Trophoblast cell (in vitro differentiated cells and primary cell): ENCODE data around the gene SLC50A1.
A peak's percentile ranks its signal among the peaks of the same experiment; 100 is the strongest.

ENCODE experiments used
- DNase-seq, 2 donors: peaks; one replicate each; pipeline ENCODE4 v3.0.0-alpha.2; 2016
- H2AFZ ChIP-seq: 2 replicates; pipeline ENCODE4 v1.6.1; 2013; ENCODE audit warnings: low read length, moderate library complexity, mild to moderate bottlenecking; ENCODE audit not compliant: insufficient read depth, poor library complexity
- H2AK5ac ChIP-seq: 2 replicates; pipeline ENCODE4 v1.6.1; 2013; ENCODE audit warnings: mild to moderate bottlenecking, low read length
- H2BK120ac ChIP-seq: 2 replicates; pipeline ENCODE4 v1.6.1; 2013; ENCODE audit warnings: low read length, mild to moderate bottlenecking, moderate library complexity; ENCODE audit not compliant: insufficient read depth, poor library complexity
- H2BK12ac ChIP-seq: 2 replicates; pipeline ENCODE4 v1.6.1; 2013; ENCODE audit warnings: mild to moderate bottlenecking, low read length, moderate library complexity
- H2BK5ac ChIP-seq: 2 replicates; pipeline ENCODE4 v1.6.1; 2013; ENCODE audit warnings: low read length, low read depth, moderate library complexity, mild to moderate bottlenecking; ENCODE audit not compliant: poor library complexity
- H3K14ac ChIP-seq: 2 replicates; pipeline ENCODE4 v1.6.1; 2013; ENCODE audit warnings: mild to moderate bottlenecking, low read length
- H3K18ac ChIP-seq: 2 replicates; pipeline ENCODE4 v1.6.1; 2013; ENCODE audit warnings: mild to moderate bottlenecking, low read length
- H3K23ac ChIP-seq: 2 replicates; pipeline ENCODE4 v1.6.1; 2013; ENCODE audit warnings: low read length
- H3K27ac ChIP-seq: 2 replicates; pipeline ENCODE4 v1.5.1; 2013; ENCODE audit warnings: low read depth, mild to moderate bottlenecking, inconsistent platforms, low read length, moderate library complexity
- H3K27me3 ChIP-seq: 2 replicates; pipeline ENCODE4 v1.6.1; 2013; ENCODE audit warnings: inconsistent platforms, mild to moderate bottlenecking, low read length, moderate library complexity; ENCODE audit not compliant: insufficient read depth
- H3K36me3 ChIP-seq, 2 experiments: 1 replicate in 1 of 2; 2 replicates in 1 of 2; pipeline ENCODE4 v1.6.1; 2013; ENCODE audit warnings: low read length in 2 of 2, mild to moderate bottlenecking in 2 of 2, moderate library complexity in 1 of 2; ENCODE audit not compliant: insufficient read depth in 2 of 2, control insufficient read depth in 1 of 2
- H3K4ac ChIP-seq: 2 replicates; pipeline ENCODE4 v1.6.1; 2013; ENCODE audit warnings: low read depth, mild to moderate bottlenecking, low read length, moderate library complexity
- H3K4me1 ChIP-seq, 2 experiments: 1 replicate in 1 of 2; 2 replicates in 1 of 2; pipeline ENCODE4 v1.6.1; 2013; ENCODE audit warnings: low read length in 2 of 2, mild to moderate bottlenecking in 2 of 2, moderate library complexity in 1 of 2; ENCODE audit not compliant: insufficient read depth in 2 of 2, control insufficient read depth in 1 of 2
- H3K4me2 ChIP-seq: 2 replicates; pipeline ENCODE4 v1.6.1; 2013; ENCODE audit warnings: inconsistent platforms, mild to moderate bottlenecking, low read length, moderate library complexity
- H3K4me3 ChIP-seq: 2 replicates; pipeline ENCODE4 v1.5.1; 2013; ENCODE audit warnings: mild to moderate bottlenecking, low read depth, low read length, inconsistent platforms
- H3K79me1 ChIP-seq: one replicate; pipeline ENCODE4 v1.6.1; 2013; ENCODE audit warnings: low read length
- H3K79me2 ChIP-seq: 2 replicates; pipeline ENCODE4 v1.6.1; 2013; ENCODE audit warnings: low read length, mild to moderate bottlenecking; ENCODE audit not compliant: control insufficient read depth, insufficient read depth, poor library complexity
- H3K9ac ChIP-seq: 2 replicates; pipeline ENCODE4 v1.6.1; 2013; ENCODE audit warnings: mild to moderate bottlenecking, low read length
- H3K9me3 ChIP-seq: 2 replicates; pipeline ENCODE4 v1.6.1; 2013; ENCODE audit warnings: low read depth, mild to moderate bottlenecking, control low read depth, inconsistent platforms, low read length; ENCODE audit not compliant: insufficient read depth
- H4K12ac ChIP-seq: 2 replicates; pipeline ENCODE4 v1.6.1; 2013; ENCODE audit warnings: low read depth, mild to moderate bottlenecking, low read length, moderate library complexity
- H4K8ac ChIP-seq: 2 replicates; pipeline ENCODE4 v1.6.1; 2013; ENCODE audit warnings: low read depth, mild to moderate bottlenecking, low read length, moderate library complexity
- H4K91ac ChIP-seq: one replicate; pipeline ENCODE4 v1.6.1; 2013; ENCODE audit warnings: low read depth, mild to moderate bottlenecking, low read length, moderate library complexity
- WGBS: extraction: QIAGEN DNeasy Blood & Tissue Kit; methylation state at CpG from one replicate; pipeline ENCODE4 v1.1.7; 2013; ENCODE audit warnings: missing lambda C conversion rate; ENCODE audit not compliant: insufficient read length, insufficient coverage; ENCODE audit errors: extremely low coverage; 5-methylcytosine and 5-hydroxymethylcytosine counted together

The SLC50A1 gene

DNA sequence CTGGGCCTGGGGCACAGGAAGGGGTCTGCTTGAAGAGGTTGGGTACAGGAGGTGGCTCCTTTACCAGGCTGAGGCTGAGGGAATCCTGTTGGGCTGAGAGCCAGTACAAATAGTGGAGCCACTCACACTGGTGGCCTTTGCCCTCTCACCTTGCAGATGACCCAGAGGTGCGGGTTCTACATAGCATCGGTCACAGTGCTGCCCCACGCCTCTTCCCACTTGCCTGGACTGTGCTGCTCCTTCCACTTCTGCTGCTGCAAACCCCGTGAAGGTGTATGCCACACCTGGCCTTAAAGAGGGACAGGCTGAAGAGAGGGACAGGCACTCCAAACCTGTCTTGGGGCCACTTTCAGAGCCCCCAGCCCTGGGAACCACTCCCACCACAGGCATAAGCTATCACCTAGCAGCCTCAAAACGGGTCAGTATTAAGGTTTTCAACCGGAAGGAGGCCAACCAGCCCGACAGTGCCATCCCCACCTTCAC lies 1.8 kb upstream of the SLC50A1 start:
- H2BK120ac ChIP-seq, result no peak overlapping the region
- no peak overlapping the region for H3K4me2 ChIP-seq
- peak overlapping the region; percentile 39 for H3K27ac ChIP-seq
- H3K4me3 ChIP-seq, result no peak overlapping the region
- no CpG with 5 or more reads among the region's 7 CpGs for WGBS
- H4K91ac ChIP-seq, result no peak overlapping the region
- H2BK5ac ChIP-seq, result no peak overlapping the region
- H3K9ac ChIP-seq, result no peak overlapping the region
- H3K23ac ChIP-seq, result no peak overlapping the region
- no peak overlapping the region for H3K18ac ChIP-seq
- H3K36me3 ChIP-seq, result peaks cover 37 to 43% of the 10 kb centered on the region in 2 experiments
- H3K9me3 ChIP-seq, result peaks cover 2% of the 10 kb centered on the region
- peaks cover 26% of the 10 kb centered on the region for H3K79me2 ChIP-seq
- H3K27me3 ChIP-seq, result no peaks in the 10 kb centered on the region
- H4K12ac ChIP-seq, result no peak overlapping the region
- no peak overlapping the region for H2AK5ac ChIP-seq
- peaks cover 30 to 38% of the 10 kb centered on the region in 2 experiments for H3K4me1 ChIP-seq
- H4K8ac ChIP-seq, result no peak overlapping the region
- DNase-seq, result no peak
- peaks cover 35% of the 10 kb centered on the region for H3K79me1 ChIP-seq
- no peak overlapping the region for H3K14ac ChIP-seq
- H2BK12ac ChIP-seq, result peak overlapping the region; percentile 8
- H3K4ac ChIP-seq, result no peak overlapping the region
- no peak overlapping the region for H2AFZ ChIP-seq

GRCh38 chr1:155134322-155134721 lies 1.3 kb upstream of the SLC50A1 start:
- Histone ChIP-seq H3K27ac (peak overlapping the region; percentile 97), H2BK12ac (peak overlapping the region; percentile 14), H2AK5ac (peak overlapping the region; percentile 36), H4K12ac (no peak overlapping the region), H3K18ac (peak overlapping the region; percentile 44), H4K8ac (no peak overlapping the region), H3K4me1 (peaks cover 30 to 38% of the 10 kb centered on the region in 2 experiments), H3K14ac (no peak overlapping the region), H2BK5ac (no peak overlapping the region), H2AFZ (no peak overlapping the region), H3K4me2 (peak overlapping the region; percentile 30), H3K9me3 (peaks cover 2% of the 10 kb centered on the region), H3K79me1 (peaks cover 30% of the 10 kb centered on the region), H3K4ac (no peak overlapping the region), H3K4me3 (no peak overlapping the region), H3K9ac (peak overlapping the region; percentile 3), H3K36me3 (peaks cover 37 to 43% of the 10 kb centered on the region in 2 experiments), H2BK120ac (no peak overlapping the region), H3K79me2 (peaks cover 22% of the 10 kb centered on the region), H3K23ac (no peak overlapping the region), H4K91ac (no peak overlapping the region), H3K27me3 (no peaks in the 10 kb centered on the region)
- no CpG with 5 or more reads among the region's 1 CpG for WGBS
- DNase-seq, result peak in 1 of 2 donors; percentile 22

- Histone ChIP-seq H3K27ac (peak overlapping the region; percentile 97), H2BK12ac (no peak overlapping the region), H3K9me3 (peaks cover 2% of the 10 kb centered on the region), H3K4me3 (no peak overlapping the region), H2BK120ac (peak overlapping the region; percentile 94), H4K91ac (peak overlapping the region; percentile 98), H3K4ac (peak overlapping the region; percentile 54), H3K14ac (peak overlapping the region; percentile 96), H3K18ac (peak overlapping the region; percentile 99), H3K4me1 (peaks cover 30 to 35% of the 10 kb centered on the region in 2 experiments), H2AK5ac (peak overlapping the region; percentile 95), H3K79me1 (peaks cover 27% of the 10 kb centered on the region), H3K79me2 (peaks cover 20% of the 10 kb centered on the region), H3K36me3 (peaks cover 37 to 43% of the 10 kb centered on the region in 2 experiments), H3K4me2 (peak overlapping the region; percentile 92), H2AFZ (peak overlapping the region; percentile 52), H2BK5ac (peak overlapping the region; percentile 95), H3K27me3 (no peaks in the 10 kb centered on the region), H4K8ac (peak overlapping the region; percentile 97), H4K12ac (peak overlapping the region; percentile 97), H3K23ac (no peak overlapping the region), H3K9ac (peak overlapping the region; percentile 75)
- WGBS, result no CpG with 5 or more reads among the region's 18 CpGs
- DNase-seq, result peak; percentile 100
Measured at GRCh38 chr1:155134880-155135414, 705 bp upstream of the SLC50A1 start.

- H3K14ac ChIP-seq, result peak overlapping the region; percentile 75
- no peak overlapping the region for H2AFZ ChIP-seq
- peak overlapping the region; percentile 10 for H2BK5ac ChIP-seq
- H2BK12ac ChIP-seq, result peak overlapping the region; percentile 14
- peak overlapping the region; percentile 15 for H4K8ac ChIP-seq
- no peak overlapping the region for H3K4me3 ChIP-seq
- H3K9ac ChIP-seq, result peak overlapping the region; percentile 1
- H3K18ac ChIP-seq, result peak overlapping the region; percentile 26
- no peak overlapping the region for H3K23ac ChIP-seq
- peaks cover 31 to 36% of the 10 kb centered on the region in 2 experiments for H3K36me3 ChIP-seq
- H3K9me3 ChIP-seq, result no peaks in the 10 kb centered on the region
- H3K27ac ChIP-seq, result peak overlapping the region; percentile 20
- H4K12ac ChIP-seq, result peak overlapping the region; percentile 6
- no peak for DNase-seq
- H2AK5ac ChIP-seq, result peak overlapping the region; percentile 5
- H3K27me3 ChIP-seq, result no peaks in the 10 kb centered on the region
- peaks cover 14% of the 10 kb centered on the region for H3K79me2 ChIP-seq
- H3K4me2 ChIP-seq, result peak overlapping the region; percentile 47
- WGBS, result no CpG with 5 or more reads among the region's 6 CpGs
- peak overlapping the region; percentile 7 for H3K4ac ChIP-seq
- H4K91ac ChIP-seq, result peak overlapping the region; percentile 31
- H2BK120ac ChIP-seq, result peak overlapping the region; percentile 9
- peaks cover 22 to 26% of the 10 kb centered on the region in 2 experiments for H3K4me1 ChIP-seq
- H3K79me1 ChIP-seq, result peaks cover 20% of the 10 kb centered on the region
Measured at GRCh38 chr1:155136748-155137147, 1.1 kb downstream of the SLC50A1 start.
